CD4-positive, alpha-beta T cell (primary cell): Measurements from ENCODE around the gene PTPRF. TPM values are rescaled to one million over a fixed set of nuclear protein-coding genes. Genes with fewer than 3 reads are reported as not detected.
A peak's percentile ranks its signal among the peaks of the same experiment; 100 is the strongest.

ENCODE experiments used
- ATAC-seq: fragments of 200-7000 bp; cut with Tn5 transposase; one replicate; pipeline ENCODE4 v1.10.0; 2022; ENCODE audit warnings: mild to moderate bottlenecking; ENCODE audit not compliant: poor library complexity
- CTCF ChIA-PET: fragments of 350-600 bp; sonication (Branson Sonifier 250); formaldehyde crosslinking; loops from one replicate; lab custom pipeline; 2021; ENCODE audit warnings: antibody characterized with exemption, inconsistent platforms; lab: Charles Lee
- POLR2A ChIA-PET: fragments of 350-600 bp; sonication (Branson Sonifier 250); formaldehyde crosslinking; loops from one replicate; lab custom pipeline; 2021; ENCODE audit warnings: antibody characterized with exemption, inconsistent platforms; lab: Charles Lee
- DNase-seq, 14 experiments: peaks; one replicate each; pipeline ENCODE4 v3.0.0-alpha.2; 2013 to 2020; ENCODE audit warnings: mixed read lengths in 2 of 14
- H3K27ac ChIP-seq, 2 donors: one replicate each; pipeline versions ENCODE4 v1.5.1 to v1.7.0; 2013; ENCODE audit warnings: low read length in 2 of 2, low read depth in 1 of 2, mild to moderate bottlenecking in 1 of 2
- H3K27me3 ChIP-seq, 2 experiments: 1 replicate in 1 of 2; 2 replicates in 1 of 2; pipeline versions ENCODE4 v1.6.1 to v1.7.0; 2013; ENCODE audit warnings: low read length in 2 of 2, control low read depth in 1 of 2, mild to moderate bottlenecking in 1 of 2, moderate library complexity in 1 of 2; ENCODE audit not compliant: insufficient read depth in 2 of 2, control insufficient read depth in 1 of 2
- H3K36me3 ChIP-seq: one replicate; pipeline ENCODE4 v1.6.1; 2013; ENCODE audit warnings: low read length, control low read depth; ENCODE audit not compliant: insufficient read depth
- H3K4me1 ChIP-seq: one replicate; pipeline ENCODE4 v1.6.1; 2013; ENCODE audit warnings: low read length, control low read depth; ENCODE audit not compliant: insufficient read depth
- H3K4me3 ChIP-seq: one replicate; pipeline ENCODE4 v1.5.1; 2013; ENCODE audit warnings: mild to moderate bottlenecking, low read length, moderate library complexity
- H3K9me3 ChIP-seq, 2 experiments: 1 replicate in 1 of 2; 2 replicates in 1 of 2; pipeline versions ENCODE4 v1.6.1 to v1.7.0; 2013; ENCODE audit warnings: low read length in 2 of 2, mild to moderate bottlenecking in 2 of 2, control low read depth in 1 of 2, moderate library complexity in 1 of 2; ENCODE audit not compliant: control insufficient read depth in 1 of 2, insufficient read depth in 1 of 2
- H3K27ac Mint-ChIP-seq: one replicate; pipeline ENCODE4 v1.8.0; 2020; ENCODE audit warnings: mixed read lengths
- H3K27me3 Mint-ChIP-seq: one replicate; pipeline ENCODE4 v1.8.0; 2021; ENCODE audit warnings: mixed read lengths
- H3K36me3 Mint-ChIP-seq: one replicate; pipeline ENCODE4 v1.8.0; 2021; ENCODE audit warnings: low read depth, mixed read lengths
- H3K4me1 Mint-ChIP-seq: one replicate; pipeline ENCODE4 v1.8.0; 2021; ENCODE audit warnings: low read depth, mixed read lengths
- H3K4me3 Mint-ChIP-seq: one replicate; pipeline ENCODE4 v1.8.0; 2020; ENCODE audit warnings: mild to moderate bottlenecking, mixed read lengths
- H3K9me3 Mint-ChIP-seq: one replicate; pipeline ENCODE4 v1.8.0; 2020; ENCODE audit warnings: mixed read lengths
- intact Hi-C, 2 experiments: fragments of 100-400 bp; cut with DNase I in 1 of 2; cut with micrococcal nuclease in 1 of 2; formaldehyde crosslinking; loops; one replicate each; pipeline versions ENCODE4 v1.15.1 to v1.9.0; 2023 to 2025; cut with DNase I, micrococcal nuclease
- total RNA-seq, 174 experiments: library from RNA in 2 of 174; stranded (reverse) in 2 of 174; gene quantifications; one replicate each; pipeline ENCODE4 v1.2.3 and lab custom pipeline; 2021 to 2026
- TF ChIP-seq, protein P1 (sequence below): fragments of 200-600 bp; IDR thresholded peaks from one replicate; pipeline ENCODE4 v1.8.0; 2022; ENCODE audit warnings: antibody characterized with exemption, mild to moderate bottlenecking

PTPRF gene
- total RNA-seq, 2 experiments from 2014 or later = 0.14 TPM

DNA sequence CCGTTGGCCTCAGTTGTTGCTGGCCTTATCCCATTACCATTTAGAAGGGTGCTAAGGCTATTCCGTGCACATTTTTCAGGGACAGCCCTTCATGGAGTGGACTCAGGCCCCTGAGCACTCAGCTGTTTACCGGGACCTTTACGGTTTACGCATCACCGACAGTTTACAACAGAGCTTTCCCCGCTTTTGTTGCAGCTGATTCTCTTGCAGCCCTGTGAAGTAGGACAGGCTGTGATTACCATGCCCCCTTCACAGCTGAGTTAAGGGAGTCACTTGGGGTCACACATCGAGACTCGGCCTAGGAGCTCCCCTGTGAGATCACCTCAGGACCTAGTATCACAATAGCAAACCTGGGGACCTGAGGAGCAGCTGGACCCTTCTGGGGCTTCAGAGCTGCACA is 41.9 kb downstream of the PTPRF start:
- POLR2A ChIA-PET = no interaction called here
- H3K9me3 ChIP-seq = no peaks in the 10 kb centered on the region
- no peak for DNase-seq
- peaks cover 6% of the 10 kb centered on the region for H3K4me1 ChIP-seq
- intact Hi-C loops = no loop called here
- ATAC-seq = no peak
- no peak overlapping the region for H3K4me3 ChIP-seq
- CTCF ChIA-PET = no interaction called here
- Mint-ChIP-seq H3K4me3 (no peak overlapping the region), H3K9me3 (no peaks in the 10 kb centered on the region), H3K27me3 (peaks cover under 1% of the 10 kb centered on the region), H3K27ac (no peak overlapping the region), H3K36me3 (no peaks in the 10 kb centered on the region), H3K4me1 (no peaks in the 10 kb centered on the region)
- no peak overlapping the region for H3K27ac ChIP-seq
- no peaks in the 10 kb centered on the region for H3K36me3 ChIP-seq
- no peaks in the 10 kb centered on the region for H3K27me3 ChIP-seq
- TF ChIP-seq, protein P1, sequence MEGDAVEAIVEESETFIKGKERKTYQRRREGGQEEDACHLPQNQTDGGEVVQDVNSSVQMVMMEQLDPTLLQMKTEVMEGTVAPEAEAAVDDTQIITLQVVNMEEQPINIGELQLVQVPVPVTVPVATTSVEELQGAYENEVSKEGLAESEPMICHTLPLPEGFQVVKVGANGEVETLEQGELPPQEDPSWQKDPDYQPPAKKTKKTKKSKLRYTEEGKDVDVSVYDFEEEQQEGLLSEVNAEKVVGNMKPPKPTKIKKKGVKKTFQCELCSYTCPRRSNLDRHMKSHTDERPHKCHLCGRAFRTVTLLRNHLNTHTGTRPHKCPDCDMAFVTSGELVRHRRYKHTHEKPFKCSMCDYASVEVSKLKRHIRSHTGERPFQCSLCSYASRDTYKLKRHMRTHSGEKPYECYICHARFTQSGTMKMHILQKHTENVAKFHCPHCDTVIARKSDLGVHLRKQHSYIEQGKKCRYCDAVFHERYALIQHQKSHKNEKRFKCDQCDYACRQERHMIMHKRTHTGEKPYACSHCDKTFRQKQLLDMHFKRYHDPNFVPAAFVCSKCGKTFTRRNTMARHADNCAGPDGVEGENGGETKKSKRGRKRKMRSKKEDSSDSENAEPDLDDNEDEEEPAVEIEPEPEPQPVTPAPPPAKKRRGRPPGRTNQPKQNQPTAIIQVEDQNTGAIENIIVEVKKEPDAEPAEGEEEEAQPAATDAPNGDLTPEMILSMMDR = no peak

DNA sequence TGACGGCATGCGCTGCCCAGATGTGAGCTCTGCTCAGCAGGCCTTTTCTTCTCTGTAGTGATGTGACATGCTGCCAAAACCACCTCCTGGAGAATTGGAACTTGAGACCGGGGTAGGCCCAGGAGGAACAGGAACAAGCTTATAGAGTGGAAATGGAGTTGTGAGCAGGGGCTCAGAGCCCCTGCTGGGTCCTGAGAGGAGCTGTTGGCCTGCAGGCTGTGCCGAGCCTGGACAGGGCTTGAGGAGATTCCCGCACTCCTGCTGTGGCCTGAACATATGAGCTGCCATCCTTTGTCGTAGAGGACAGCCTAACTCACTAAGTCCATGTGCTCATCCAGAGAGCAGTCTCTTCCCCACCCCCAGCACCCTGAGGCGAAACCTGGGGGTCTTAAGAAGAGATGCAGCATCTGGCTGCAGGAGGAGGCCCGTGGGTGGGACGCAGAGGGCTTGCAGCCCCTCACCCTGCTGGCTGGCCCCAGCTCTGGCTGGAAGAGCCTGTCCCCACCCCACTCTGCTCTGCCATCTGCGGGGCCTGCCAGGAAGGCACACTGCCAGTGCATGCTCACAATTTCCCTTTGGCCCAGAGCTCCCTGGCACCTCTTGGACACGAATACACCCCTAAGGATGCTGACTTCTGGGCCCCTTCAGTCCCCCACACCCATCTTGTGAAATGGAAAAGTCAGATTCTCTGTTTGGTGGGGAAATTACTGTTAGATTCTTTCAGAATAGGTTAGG is 42.5 kb downstream of the PTPRF start:
- peaks cover 6% of the 10 kb centered on the region for H3K4me1 ChIP-seq
- H3K4me1 Mint-ChIP-seq = no peaks in the 10 kb centered on the region
- TF ChIP-seq, protein P1 = no peak
- no peaks in the 10 kb centered on the region for H3K9me3 ChIP-seq
- H3K27ac Mint-ChIP-seq = no peak overlapping the region
- H3K9me3 Mint-ChIP-seq = no peaks in the 10 kb centered on the region
- intact Hi-C loops = no loop called here
- CTCF ChIA-PET = no interaction called here
- no peaks in the 10 kb centered on the region for H3K36me3 ChIP-seq
- ATAC-seq (no peak), DNase-seq (no peak)
- no peaks in the 10 kb centered on the region for H3K27me3 Mint-ChIP-seq
- H3K27ac ChIP-seq = no peak overlapping the region
- H3K4me3 ChIP-seq = no peak overlapping the region
- H3K27me3 ChIP-seq = no peaks in the 10 kb centered on the region
- no peak overlapping the region for H3K4me3 Mint-ChIP-seq
- POLR2A ChIA-PET = no interaction called here
- no peaks in the 10 kb centered on the region for H3K36me3 Mint-ChIP-seq

DNA sequence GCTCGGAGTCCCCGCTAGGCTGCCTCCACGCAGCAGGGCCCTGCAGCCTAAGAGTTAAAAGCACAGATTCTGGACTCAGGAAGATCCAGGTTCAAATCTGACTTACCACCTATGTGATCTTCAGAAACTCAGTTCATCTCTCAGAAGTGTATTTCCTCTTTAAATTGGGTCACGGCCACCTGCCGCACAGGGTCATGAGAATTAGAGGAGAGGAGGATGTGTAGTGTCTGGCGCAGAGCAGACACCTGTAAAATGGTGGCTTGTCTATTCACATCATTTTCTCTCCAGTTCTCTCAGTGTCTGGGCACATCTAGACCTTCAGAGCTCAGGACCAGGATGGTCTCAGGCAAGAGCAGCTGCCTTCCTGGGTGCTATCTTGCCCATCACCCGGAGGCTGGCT is 45.8 kb downstream of the PTPRF start:
- H3K9me3 ChIP-seq = no peaks in the 10 kb centered on the region
- no peaks in the 10 kb centered on the region for H3K36me3 ChIP-seq
- no peaks in the 10 kb centered on the region for H3K36me3 Mint-ChIP-seq
- no peak overlapping the region for H3K4me3 Mint-ChIP-seq
- H3K27ac Mint-ChIP-seq = no peak overlapping the region
- peak in 1 of 14 experiments; percentile 1 for DNase-seq
- ChIA-PET CTCF (no interaction called here), POLR2A (no interaction called here)
- ATAC-seq = no peak
- H3K9me3 Mint-ChIP-seq = no peaks in the 10 kb centered on the region
- intact Hi-C loops = no loop called here
- TF ChIP-seq, protein P1 = no peak
- H3K4me1 ChIP-seq = peaks cover 6% of the 10 kb centered on the region
- no peaks in the 10 kb centered on the region for H3K27me3 Mint-ChIP-seq
- H3K27me3 ChIP-seq = no peaks in the 10 kb centered on the region
- H3K4me1 Mint-ChIP-seq = no peaks in the 10 kb centered on the region
- no peak overlapping the region for H3K27ac ChIP-seq
- H3K4me3 ChIP-seq = no peak overlapping the region
